ENCODE data around the gene REN. TPM values are rescaled to one million over a fixed set of nuclear protein-coding genes. Genes with fewer than 3 reads are reported as not detected.

REN gene
- total RNA-seq, 3 donors from 2014 or later (not counting 1 experiment from before 2014, with no cell fraction given) = not detected

DNA sequence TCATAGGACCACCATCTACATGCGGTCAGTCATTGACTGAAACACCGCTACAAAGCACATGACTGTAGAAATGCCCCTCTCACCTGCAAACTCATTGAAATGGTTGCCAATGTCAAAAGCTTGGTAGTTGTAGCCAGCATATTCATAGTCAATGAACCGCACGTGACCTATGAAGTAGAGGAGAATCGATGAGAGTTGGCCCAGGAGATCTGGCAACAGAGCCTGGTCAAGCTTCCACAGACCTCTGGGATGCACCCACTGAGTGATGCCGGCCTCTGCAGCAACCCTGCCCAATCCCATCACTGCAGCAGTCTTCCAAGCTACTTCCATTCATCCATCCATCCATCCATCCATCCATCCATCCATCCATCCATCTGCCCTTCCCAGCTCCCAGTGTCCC is 26.2 kb downstream of the REN start:
- Mint-ChIP-seq H3K4me1 (no peaks in the 10 kb centered on the region), H3K9me3 (no peaks in the 10 kb centered on the region), H3K27me3 (ENCODE audit: low read depth in 2 of 2) (peaks cover 0 to 12% of the 10 kb centered on the region in 2 donors)

DNA sequence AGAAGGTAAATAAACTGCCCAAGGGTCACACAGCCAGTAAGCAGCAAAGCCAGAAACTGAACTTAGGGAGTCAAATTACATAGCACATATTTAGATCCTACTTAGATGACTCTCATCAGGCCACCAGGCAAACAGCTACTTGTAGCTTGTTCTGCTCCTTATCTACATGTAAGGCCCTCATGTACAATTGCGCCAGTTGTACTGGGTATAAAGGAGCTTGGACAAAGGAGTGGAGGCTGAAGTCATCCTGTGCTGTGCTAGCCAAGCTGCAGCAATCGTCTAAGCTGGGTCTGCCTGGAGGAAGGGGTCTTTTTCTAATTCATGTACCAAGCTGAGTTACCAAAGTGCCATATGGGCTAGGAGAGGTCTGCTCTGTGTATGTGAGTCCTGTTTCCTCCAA is 27.0 kb downstream of the REN start:
- Histone ChIP-seq H3K9me3 (ENCODE audit: control insufficient read depth, insufficient read depth, low read length) (no peaks in the 10 kb centered on the region), H3K4me3 (ENCODE audit: low read length) (no peak overlapping the region), H3K4me1 (ENCODE audit: control insufficient read depth, insufficient read depth, low read length) (no peaks in the 10 kb centered on the region), H3K27ac (ENCODE audit: low read length) (no peak overlapping the region), H3K36me3 (ENCODE audit: control insufficient read depth, insufficient read depth, low read length) (no peaks in the 10 kb centered on the region), H3K27me3 (ENCODE audit: control insufficient read depth, insufficient read depth, low read length) (no peaks in the 10 kb centered on the region)
- Mint-ChIP-seq H3K27ac (no peak overlapping the region), H3K4me3 (no peak overlapping the region), H3K27me3 (ENCODE audit: low read depth in 2 of 2) (peaks cover 0 to 7% of the 10 kb centered on the region in 2 donors), H3K36me3 (no peaks in the 10 kb centered on the region), H3K9me3 (no peaks in the 10 kb centered on the region), H3K4me1 (no peaks in the 10 kb centered on the region)
- 96% methylated on average over 2 of the region's 2 CpGs for WGBS (ENCODE audit: insufficient coverage)
- TF ChIP-seq, protein P1, sequence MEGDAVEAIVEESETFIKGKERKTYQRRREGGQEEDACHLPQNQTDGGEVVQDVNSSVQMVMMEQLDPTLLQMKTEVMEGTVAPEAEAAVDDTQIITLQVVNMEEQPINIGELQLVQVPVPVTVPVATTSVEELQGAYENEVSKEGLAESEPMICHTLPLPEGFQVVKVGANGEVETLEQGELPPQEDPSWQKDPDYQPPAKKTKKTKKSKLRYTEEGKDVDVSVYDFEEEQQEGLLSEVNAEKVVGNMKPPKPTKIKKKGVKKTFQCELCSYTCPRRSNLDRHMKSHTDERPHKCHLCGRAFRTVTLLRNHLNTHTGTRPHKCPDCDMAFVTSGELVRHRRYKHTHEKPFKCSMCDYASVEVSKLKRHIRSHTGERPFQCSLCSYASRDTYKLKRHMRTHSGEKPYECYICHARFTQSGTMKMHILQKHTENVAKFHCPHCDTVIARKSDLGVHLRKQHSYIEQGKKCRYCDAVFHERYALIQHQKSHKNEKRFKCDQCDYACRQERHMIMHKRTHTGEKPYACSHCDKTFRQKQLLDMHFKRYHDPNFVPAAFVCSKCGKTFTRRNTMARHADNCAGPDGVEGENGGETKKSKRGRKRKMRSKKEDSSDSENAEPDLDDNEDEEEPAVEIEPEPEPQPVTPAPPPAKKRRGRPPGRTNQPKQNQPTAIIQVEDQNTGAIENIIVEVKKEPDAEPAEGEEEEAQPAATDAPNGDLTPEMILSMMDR (IDR thresholded peaks at IDR 0.05) = no peak
- ATAC-seq = no peak
- no peak for DNase-seq
- intact Hi-C loops (cut with micrococcal nuclease) = no loop called here

More for the DNA sequence above, 26.2 kb downstream of the REN start:
- no peaks in the 10 kb centered on the region for H3K36me3 Mint-ChIP-seq
- DNase-seq (no peak), ATAC-seq (no peak)
- intact Hi-C loops (cut with micrococcal nuclease) = no loop called here
- H3K4me3 Mint-ChIP-seq = no peak overlapping the region
- Histone ChIP-seq H3K27ac (ENCODE audit: low read length) (no peak overlapping the region), H3K36me3 (ENCODE audit: control insufficient read depth, insufficient read depth, low read length) (no peaks in the 10 kb centered on the region), H3K4me3 (ENCODE audit: low read length) (no peak overlapping the region), H3K4me1 (ENCODE audit: control insufficient read depth, insufficient read depth, low read length) (no peaks in the 10 kb centered on the region), H3K9me3 (ENCODE audit: control insufficient read depth, insufficient read depth, low read length) (no peaks in the 10 kb centered on the region), H3K27me3 (ENCODE audit: control insufficient read depth, insufficient read depth, low read length) (no peaks in the 10 kb centered on the region)
- no peak overlapping the region for H3K27ac Mint-ChIP-seq
- 97% methylated on average over 6 of the region's 6 CpGs for WGBS (ENCODE audit: insufficient coverage)
- TF ChIP-seq, protein P1 (IDR thresholded peaks at IDR 0.05) = no peak

DNA sequence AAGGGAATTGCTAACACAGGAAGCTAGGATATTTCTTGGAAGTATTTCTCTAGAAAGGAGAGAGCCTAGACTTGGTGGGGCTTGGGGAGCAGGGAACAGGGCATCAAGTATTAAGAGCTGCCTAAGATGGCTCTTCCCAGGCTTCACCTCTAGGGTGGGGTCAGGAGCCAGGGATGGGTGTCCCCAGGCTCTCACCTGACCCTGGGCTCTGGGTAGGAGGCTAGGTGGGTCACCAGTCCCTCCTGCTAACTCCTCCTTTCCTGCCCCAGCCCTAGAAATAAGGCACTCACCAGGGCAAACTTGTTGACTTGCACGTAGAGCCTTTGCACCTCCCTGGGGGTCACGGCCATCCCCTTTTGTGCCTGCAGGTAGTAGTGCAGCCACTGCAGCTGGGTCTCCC is 29.3 kb downstream of the REN start:
- no peaks in the 10 kb centered on the region for H3K9me3 Mint-ChIP-seq
- no peaks in the 10 kb centered on the region for H3K36me3 Mint-ChIP-seq
- H3K27me3 Mint-ChIP-seq (ENCODE audit: low read depth in 2 of 2) = peaks cover 0 to 7% of the 10 kb centered on the region in 2 donors
- H3K36me3 ChIP-seq (ENCODE audit: control insufficient read depth, insufficient read depth, low read length) = no peaks in the 10 kb centered on the region
- no peak for DNase-seq
- H3K4me3 ChIP-seq (ENCODE audit: low read length) = no peak overlapping the region
- no peaks in the 10 kb centered on the region for H3K9me3 ChIP-seq (ENCODE audit: control insufficient read depth, insufficient read depth, low read length)
- no peak overlapping the region for H3K4me3 Mint-ChIP-seq
- no peaks in the 10 kb centered on the region for H3K4me1 ChIP-seq (ENCODE audit: control insufficient read depth, insufficient read depth, low read length)
- no peak overlapping the region for H3K27ac ChIP-seq (ENCODE audit: low read length)
- H3K4me1 Mint-ChIP-seq = no peaks in the 10 kb centered on the region
- no peak for ATAC-seq
- TF ChIP-seq, protein P1 (IDR thresholded peaks at IDR 0.05) = no peak
- no peaks in the 10 kb centered on the region for H3K27me3 ChIP-seq (ENCODE audit: control insufficient read depth, insufficient read depth, low read length)
- 92% methylated on average over 2 of the region's 2 CpGs for WGBS (ENCODE audit: insufficient coverage)
- H3K27ac Mint-ChIP-seq = no peak overlapping the region
- intact Hi-C loops (cut with micrococcal nuclease) = no loop called here

DNA sequence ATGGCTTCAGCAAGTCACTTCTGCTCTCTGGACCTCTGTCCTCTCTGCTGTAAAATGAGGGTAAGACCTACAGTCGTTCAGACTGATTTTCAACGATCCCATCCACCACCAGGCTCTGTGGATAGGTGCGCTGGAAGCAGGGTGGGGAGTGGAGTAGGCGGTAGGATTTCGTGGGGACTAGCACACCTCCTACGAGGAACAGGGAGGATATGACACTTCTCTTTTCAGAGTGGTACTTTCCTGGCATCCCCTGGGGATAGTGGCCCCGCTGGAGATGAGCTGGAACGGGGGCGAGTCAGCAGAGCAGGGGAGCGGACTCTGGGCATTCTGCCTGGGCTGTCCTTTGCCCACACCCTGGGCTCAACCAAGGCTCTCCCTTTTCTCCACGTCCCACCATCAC is 32.0 kb downstream of the REN start:
- WGBS (ENCODE audit: insufficient coverage) = 80% methylated on average over 11 of the region's 11 CpGs
- ATAC-seq = no peak

More for the DNA sequence above, 32.0 kb downstream of the REN start:
- intact Hi-C loops (cut with micrococcal nuclease) = no loop called here
- Mint-ChIP-seq H3K9me3 (no peaks in the 10 kb centered on the region), H3K4me3 (no peak overlapping the region), H3K27me3 (ENCODE audit: low read depth in 2 of 2) (no peaks in the 10 kb centered on the region), H3K36me3 (no peaks in the 10 kb centered on the region), H3K27ac (no peak overlapping the region), H3K4me1 (peaks cover 3 to 5% of the 10 kb centered on the region in 2 donors)
- no peaks in the 10 kb centered on the region for H3K27me3 ChIP-seq (ENCODE audit: control insufficient read depth, insufficient read depth, low read length)
- no peak overlapping the region for H3K27ac ChIP-seq (ENCODE audit: low read length)
- TF ChIP-seq, protein P1 (IDR thresholded peaks at IDR 0.05) = no peak
- H3K4me3 ChIP-seq (ENCODE audit: low read length) = no peak overlapping the region
- H3K36me3 ChIP-seq (ENCODE audit: control insufficient read depth, insufficient read depth, low read length) = no peaks in the 10 kb centered on the region
- peaks cover 3% of the 10 kb centered on the region for H3K4me1 ChIP-seq (ENCODE audit: control insufficient read depth, insufficient read depth, low read length)
- DNase-seq = no peak
- H3K9me3 ChIP-seq (ENCODE audit: control insufficient read depth, insufficient read depth, low read length) = no peaks in the 10 kb centered on the region
